SK-N-MC (cell line): ENCODE results near the gene ZNF235.

ENCODE experiments used
- EZH2 ChIP-seq: fragments of 200-600 bp; sonication (generic); IDR thresholded peaks from one replicate; pipeline ENCODE4 v1.6.1; 2017; ENCODE audit warnings: antibody characterized with exemption
- FOXP2 ChIP-seq: optimal IDR thresholded peaks from 2 replicates; pipeline ENCODE3; 2011; ENCODE audit warnings: mild to moderate bottlenecking, moderate library complexity; ENCODE audit not compliant: insufficient read depth; ENCODE audit errors: extremely low read length, control extremely low read depth
- POLR2AphosphoS5 ChIP-seq: IDR thresholded peaks from 2 replicates; pipeline ENCODE4 v1.6.1; 2012; ENCODE audit warnings: mild to moderate bottlenecking, low read depth, low read length, borderline replicate concordance

GRCh38 chr19:44236384-44236783 is 68.4 kb downstream of the ZNF235 start:
- no peak for TF ChIP-seq EZH2
- 0 out of 2 replicates have a peak, but pooled peaks have one; percentile 17 for TF ChIP-seq POLR2AphosphoS5
- no peak for TF ChIP-seq FOXP2
